ENCODE measurements around the gene SLC5A2. TPM values are rescaled to one million over a fixed set of nuclear protein-coding genes. Genes with fewer than 3 reads are reported as not detected.

Gene SLC5A2
- total RNA-seq, 1 donor from 2014 or later = not detected

DNA sequence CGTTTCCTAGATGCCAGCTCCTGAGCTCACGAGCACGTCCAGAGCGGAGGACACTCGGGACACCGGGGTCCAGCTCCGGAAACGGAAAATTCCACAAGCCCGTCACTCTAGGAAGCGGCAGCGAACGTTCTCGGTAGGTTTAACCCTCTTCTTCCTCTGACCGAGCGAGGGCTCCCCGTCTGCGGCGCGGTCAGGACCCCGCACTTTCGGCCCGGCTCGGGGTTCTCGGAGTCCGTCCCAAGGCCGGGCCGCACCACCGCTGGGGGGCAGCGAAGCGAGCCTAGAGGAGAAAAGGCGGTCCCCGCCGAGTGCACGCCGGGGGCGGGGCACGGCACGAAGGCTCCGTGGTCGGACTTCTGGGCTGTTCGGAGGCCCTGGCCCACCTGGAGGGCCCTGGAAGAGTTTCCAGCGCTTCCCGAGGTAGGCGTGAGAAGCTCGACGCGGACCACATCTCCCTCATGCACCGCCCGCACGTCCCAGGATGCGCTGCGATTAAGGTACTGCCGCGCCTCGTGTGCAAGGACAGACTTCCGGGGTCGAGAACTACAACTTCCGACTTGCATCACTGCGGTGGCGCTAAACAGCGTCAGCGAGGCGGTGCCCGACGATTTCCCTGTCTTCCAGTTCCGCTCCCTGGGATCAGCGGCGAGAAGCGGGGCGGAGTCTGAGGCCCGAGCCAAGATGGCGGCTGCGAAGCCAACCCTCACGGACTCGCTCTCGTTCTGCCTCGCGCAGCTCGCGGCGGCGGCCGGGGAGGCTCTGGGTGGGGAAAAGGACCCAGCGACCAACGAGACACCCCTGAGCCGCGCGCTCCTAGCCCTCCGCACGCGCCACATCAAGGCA, 23.9 kb upstream of the SLC5A2 start, which contains the start of gene ARMC5:
TSS of gene ARMC5 (plus strand) at position 658 of the 843 bp plus-strand sequence. CDS start at position 682, 24 bp downstream.
- peak; percentile 98 for DNase-seq (ENCODE audit: low spot score)
- intact Hi-C loops (cut with DNase I) = loop anchor here (5.0 to 10.0 kb wide), 5 partner anchors 48 to 504 kb away; partner anchors contain the start of genes RUSF1, SETD1A and ZNF267

DNA sequence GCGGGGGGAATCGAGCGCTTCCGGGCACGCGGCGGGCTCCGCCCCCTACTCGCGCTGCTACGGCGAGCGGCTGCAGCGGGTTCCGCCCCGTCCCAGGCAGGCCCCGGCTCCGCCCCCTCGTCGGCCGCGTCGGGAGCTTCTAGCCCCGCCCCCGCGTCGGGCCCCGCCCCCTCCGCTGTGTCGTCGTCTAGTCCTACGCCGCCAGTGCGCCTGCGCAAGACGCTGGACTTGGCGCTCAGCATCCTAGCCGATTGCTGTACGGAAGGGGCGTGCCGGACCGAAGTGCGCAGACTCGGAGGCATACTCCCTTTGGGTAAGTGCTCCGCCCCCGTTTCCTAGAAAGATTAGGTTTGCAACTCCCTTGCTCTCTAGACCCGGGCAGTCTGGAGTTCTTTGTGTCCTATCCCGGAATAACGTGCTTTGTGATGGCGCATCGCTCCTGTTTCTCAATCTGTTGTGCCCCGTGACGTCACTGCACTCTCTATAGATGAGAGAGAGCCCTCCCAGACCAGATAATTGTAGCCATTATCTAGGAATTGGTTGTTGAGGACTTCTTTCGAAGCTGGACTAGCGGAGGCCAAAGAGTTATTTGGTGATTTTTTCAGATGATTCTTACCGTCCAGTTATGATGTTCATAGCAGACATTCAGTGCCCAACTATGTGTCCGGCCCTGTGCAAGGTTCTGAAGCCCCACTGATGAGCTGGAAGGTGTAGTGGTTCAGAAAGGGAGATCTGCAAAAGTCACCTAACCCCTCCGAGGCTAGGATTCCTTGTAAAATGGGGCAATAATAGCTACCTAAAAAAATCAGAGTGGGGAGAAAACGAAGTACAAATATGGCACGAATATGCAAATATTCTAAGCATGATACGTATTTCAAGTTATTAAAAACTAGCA, 23.0 kb upstream of the SLC5A2 start:
- DNase-seq (ENCODE audit: low spot score) = peak; percentile 100
- intact Hi-C loops (cut with DNase I) = loop anchor here (5.0 to 10.0 kb wide), 5 partner anchors 47 to 505 kb away; partner anchors contain the start of genes RUSF1, SETD1A and ZNF267

DNA sequence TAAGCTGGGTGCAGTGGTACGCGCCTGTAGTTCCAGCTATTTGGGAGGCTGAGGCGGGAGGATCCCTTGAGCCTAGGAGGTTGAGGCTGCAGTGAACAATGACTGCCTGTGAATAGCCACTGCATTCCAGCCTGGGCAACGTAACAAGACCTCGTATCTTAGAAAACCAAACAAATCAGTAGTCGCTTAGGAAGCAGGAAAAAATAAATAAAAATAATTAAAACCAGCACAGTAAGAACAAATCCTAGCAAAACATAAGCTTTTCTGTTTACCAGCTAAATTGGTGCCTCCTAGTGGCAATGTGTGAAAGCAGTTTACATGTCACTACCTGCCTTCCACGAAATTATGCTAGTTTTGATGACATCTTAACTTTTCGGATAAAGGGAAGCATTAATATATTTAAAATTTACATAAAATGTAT, 22.3 kb upstream of the SLC5A2 start:
- intact Hi-C loops (cut with DNase I) = no loop called here
- DNase-seq (ENCODE audit: low spot score) = no peak

- no peak for DNase-seq (ENCODE audit: low spot score)
- intact Hi-C loops (cut with DNase I) = no loop called here
Measured at GRCh38 chr16:31461201-31461920, 21.6 kb upstream of the SLC5A2 start.

DNA sequence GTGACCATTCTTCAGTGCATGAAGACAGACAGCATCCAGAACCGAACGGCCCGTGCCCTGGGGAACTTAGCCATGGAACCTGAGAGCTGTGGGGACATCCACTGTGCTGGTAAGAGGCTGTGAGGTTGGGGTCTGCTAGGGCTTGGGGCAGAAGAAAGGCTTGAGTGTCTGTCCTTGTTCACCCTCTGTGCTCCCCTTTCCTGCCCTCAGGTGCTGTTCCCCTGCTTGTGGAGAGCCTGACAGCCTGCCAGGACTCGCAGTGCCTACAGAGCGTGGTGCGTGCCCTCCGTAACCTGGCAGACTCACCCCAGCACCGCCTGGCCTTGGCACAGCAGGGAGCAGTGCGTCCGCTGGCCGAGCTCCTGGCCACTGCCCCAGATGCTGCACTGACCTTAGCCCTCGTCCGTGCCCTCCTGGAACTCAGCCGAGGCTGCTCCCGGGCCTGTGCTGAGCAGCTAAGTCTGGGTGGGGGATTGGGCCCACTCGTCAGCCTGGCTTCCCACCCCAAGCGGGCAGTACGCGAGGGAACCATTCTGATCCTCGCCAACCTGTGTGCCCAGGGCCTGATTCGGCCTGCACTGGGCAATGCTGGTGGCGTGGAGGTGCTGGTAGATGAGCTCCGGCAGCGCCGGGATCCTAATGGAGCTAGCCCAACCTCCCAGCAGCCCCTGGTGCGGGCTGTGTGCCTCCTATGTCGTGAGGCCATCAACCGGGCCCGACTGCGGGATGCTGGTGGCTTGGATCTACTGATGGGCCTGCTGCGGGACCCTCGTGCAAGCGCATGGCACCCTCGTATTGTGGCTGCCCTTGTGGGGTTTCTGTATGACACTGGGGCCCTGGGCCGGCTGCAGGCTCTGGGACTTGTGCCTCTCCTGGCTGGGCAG, 20.8 kb upstream of the SLC5A2 start:
- DNase-seq (ENCODE audit: low spot score) = no peak
- intact Hi-C loops (cut with DNase I) = no loop called here

GRCh38 chr16:31464348-31464769, 18.6 kb upstream of the SLC5A2 start:
- no peak for DNase-seq (ENCODE audit: low spot score)
- intact Hi-C loops (cut with DNase I) = no loop called here

GRCh38 chr16:31464781-31465260, 18.1 kb upstream of the SLC5A2 start:
- no peak for DNase-seq (ENCODE audit: low spot score)
- intact Hi-C loops (cut with DNase I) = no loop called here

DNA sequence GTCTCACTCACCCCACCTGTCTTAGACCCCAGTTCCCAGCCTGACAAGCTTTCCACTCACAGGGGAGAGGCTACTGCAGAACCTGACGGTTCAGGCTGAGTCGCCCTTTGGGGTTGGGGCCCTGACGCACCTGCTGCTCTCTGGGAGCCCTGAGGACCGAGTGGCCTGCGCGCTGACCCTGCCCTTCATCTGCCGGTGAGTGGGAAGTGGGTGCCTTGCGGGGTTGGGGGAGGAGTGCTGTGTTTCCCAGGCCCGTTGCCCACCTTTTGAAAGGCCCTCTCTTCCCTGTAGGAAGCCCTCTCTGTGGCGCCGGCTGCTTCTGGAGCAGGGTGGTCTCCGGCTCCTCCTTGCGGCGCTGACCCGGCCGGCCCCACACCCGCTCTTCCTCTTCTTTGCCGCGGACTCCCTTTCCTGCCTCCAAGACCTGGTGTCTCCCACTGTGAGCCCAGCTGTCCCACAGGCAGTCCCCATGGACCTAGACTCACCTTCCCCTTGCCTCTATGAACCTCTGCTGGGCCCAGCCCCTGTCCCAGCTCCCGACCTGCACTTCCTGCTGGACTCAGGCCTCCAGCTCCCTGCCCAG, 17.0 kb upstream of the SLC5A2 start:
- no peak for DNase-seq (ENCODE audit: low spot score)
- intact Hi-C loops (cut with DNase I) = no loop called here

DNA sequence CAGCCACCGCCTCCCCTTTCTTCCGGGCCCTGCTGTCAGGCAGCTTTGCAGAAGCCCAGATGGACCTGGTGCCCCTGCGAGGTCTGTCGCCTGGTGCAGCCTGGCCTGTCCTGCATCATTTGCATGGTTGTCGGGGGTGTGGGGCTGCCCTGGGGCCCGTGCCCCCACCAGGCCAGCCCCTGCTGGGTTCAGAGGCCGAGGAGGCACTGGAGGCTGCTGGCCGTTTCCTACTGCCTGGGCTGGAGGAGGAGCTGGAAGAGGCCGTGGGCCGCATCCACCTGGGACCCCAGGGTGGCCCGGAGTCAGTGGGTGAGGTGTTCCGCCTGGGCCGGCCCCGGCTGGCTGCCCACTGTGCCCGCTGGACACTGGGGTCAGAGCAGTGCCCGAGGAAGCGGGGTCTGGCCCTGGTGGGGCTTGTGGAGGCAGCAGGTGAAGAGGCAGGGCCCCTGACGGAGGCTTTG, 16.5 kb upstream of the SLC5A2 start:
- no peak for DNase-seq (ENCODE audit: low spot score)
- intact Hi-C loops (cut with DNase I) = no loop called here

DNA sequence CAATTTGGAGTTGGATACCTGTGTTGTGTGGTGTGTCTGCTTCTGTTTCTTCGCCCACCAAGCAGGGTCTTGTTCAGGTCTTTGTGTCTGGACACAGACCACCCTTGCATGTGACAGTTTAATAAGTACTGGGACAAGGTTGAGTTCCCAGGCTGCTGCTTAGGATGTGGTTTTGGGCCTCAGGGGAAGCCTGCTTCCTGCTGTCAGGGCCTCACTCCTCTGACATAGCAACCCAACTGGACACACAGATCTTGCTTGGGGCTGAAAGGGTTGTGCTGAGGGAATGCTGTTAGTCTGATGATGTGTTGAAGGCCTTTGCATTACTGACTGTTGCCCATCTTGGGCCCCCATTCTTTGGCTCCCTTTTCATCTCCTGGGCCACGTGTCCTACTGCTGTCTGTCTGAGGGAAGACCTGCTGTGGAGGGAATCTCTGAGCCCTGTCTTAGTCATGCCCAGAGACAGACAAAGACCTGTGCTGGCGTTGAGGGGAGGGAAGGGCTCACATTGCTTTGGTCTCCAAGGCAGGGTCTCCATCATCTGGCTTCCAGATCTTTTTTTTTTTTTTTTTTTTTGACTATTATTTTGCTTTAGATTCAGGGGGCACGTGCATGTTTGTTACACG, 15.7 kb upstream of the SLC5A2 start:
- intact Hi-C loops (cut with DNase I) = no loop called here
- DNase-seq (ENCODE audit: low spot score) = no peak

- DNase-seq (ENCODE audit: low spot score) = no peak
- intact Hi-C loops (cut with DNase I) = no loop called here
Measured at GRCh38 chr16:31467858-31468257, 15.1 kb upstream of the SLC5A2 start.

DNA sequence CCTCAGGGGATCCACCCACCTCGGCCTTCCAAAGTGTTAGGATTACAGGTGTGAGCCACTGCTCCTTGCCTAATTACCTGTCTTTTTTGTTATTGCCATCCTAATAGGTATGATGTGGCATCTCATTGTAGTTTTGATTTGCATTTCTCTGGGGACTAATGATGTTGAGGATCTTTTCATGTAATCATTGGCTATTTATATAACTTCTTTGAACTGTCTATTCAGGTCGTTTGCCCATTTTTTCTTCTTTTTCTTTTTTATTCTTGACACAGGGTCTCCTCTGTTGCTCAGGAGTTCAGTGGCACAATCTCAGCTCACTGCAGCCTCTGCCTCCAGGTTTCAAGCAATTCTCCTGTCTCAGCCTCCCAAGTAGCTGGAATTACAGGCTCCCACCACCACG, 12.3 kb upstream of the SLC5A2 start:
- intact Hi-C loops (cut with DNase I) = no loop called here
- no peak for DNase-seq (ENCODE audit: low spot score)

DNA sequence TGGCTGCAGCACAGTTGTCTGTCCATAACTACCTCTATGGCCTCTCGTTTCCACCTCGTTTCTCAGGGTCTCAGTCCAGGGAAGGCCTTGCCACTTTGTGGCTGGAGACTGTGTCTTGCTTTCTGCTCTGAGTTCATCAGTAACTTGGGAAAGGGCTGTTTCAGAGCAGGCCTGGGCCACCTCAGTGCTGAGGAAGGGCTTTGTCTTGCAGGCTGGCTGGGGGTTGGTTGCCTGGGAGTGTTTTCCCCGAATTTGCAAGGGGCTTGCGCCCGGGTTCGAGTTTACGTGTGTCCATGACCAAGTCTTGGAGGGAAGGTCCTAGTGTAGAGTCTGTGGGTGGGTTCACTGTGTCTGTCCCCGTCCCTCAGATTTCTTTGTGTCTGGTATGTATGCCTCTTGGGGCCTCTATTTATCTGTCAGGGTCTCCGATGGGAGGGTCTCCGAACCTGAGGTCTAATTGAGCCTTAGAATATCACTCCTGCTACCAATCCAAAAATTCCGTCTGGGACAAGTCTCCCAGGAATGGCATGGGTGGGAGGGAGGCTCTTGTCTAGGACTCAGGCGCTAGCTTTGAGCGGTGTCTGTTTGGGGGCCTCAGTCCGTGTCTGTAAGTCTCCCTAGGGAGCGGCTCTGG, 11.6 kb upstream of the SLC5A2 start:
- intact Hi-C loops (cut with DNase I) = no loop called here
- no peak for DNase-seq (ENCODE audit: low spot score)

GRCh38 chr16:31471875-31472708, 10.8 kb upstream of the SLC5A2 start, which contains the start of gene TGFB1I1:
TGFB1I1 (plus strand) TSS chr16:31472152; CDS start chr16:31472189, 37 bp downstream.
- no peak for DNase-seq (ENCODE audit: low spot score)
- intact Hi-C loops (cut with DNase I) = no loop called here

DNA sequence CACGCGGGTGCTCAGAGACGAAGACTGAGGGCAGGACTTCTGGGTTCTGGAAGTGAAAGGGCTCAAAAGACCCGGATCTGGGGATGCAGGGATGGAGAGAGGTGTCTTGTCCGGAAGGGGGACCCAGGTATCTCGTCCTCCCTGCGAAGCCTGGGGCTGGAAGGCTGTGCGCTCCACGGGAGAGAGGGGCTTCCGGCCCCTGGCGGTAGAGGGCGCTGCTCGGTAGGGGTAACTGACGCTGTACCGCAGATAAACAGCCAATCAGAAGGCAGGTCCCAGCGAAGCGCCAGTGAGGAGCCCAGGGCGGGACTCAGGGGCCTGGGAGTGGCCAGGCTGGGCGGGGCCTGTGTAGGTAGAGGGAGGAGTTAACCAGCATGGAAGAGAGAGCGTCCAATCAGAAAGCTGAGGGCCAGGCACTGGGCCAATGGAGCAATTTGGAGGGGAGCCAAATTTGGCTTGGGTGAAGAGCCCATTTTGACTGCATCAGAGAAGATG, 10.2 kb upstream of the SLC5A2 start:
- DNase-seq (ENCODE audit: low spot score) = peak; percentile 94
- intact Hi-C loops (cut with DNase I) = no loop called here

All from cardiac septum (tissue), 1 donor.